ENCODE measurements around the gene STARD5. TPM values are rescaled to one million over a fixed set of nuclear protein-coding genes. Genes with fewer than 3 reads are reported as not detected.

The STARD5 gene
- total RNA-seq, 6 experiments from 2014 or later = 2.7 to 4.0 (median 3.6) TPM

- Mint-ChIP-seq H3K27me3 (ENCODE audit: insufficient read depth) (peaks cover 16% of the 10 kb centered on the region), H3K9me3 (peaks cover 10% of the 10 kb centered on the region), H3K27ac (no peak overlapping the region), H3K4me1 (ENCODE audit: low read depth) (peaks cover 6% of the 10 kb centered on the region; the same call in 1 of the 2 replicates), H3K4me3 (no peak overlapping the region), H3K36me3 (ENCODE audit: low read depth) (peaks cover 5% of the 10 kb centered on the region)
- TF ChIP-seq CTCF (IDR thresholded peaks at IDR 0.05) = no peak
- no peak for DNase-seq
Observed at GRCh38 chr15:81281456-81281735, 42.5 kb downstream of the STARD5 start.

GRCh38 chr15:81280696-81281455 is 43.1 kb downstream of the STARD5 start:
- Mint-ChIP-seq H3K9me3 (peaks cover 10% of the 10 kb centered on the region), H3K4me3 (no peak overlapping the region), H3K27ac (no peak overlapping the region), H3K27me3 (ENCODE audit: insufficient read depth) (peaks cover 16% of the 10 kb centered on the region), H3K36me3 (ENCODE audit: low read depth) (peaks cover 5% of the 10 kb centered on the region), H3K4me1 (ENCODE audit: low read depth) (peaks cover 6% of the 10 kb centered on the region; the same call in 1 of the 2 replicates)
- no peak for DNase-seq
- TF ChIP-seq CTCF (IDR thresholded peaks at IDR 0.05) = no peak

GRCh38 chr15:81279621-81280485 is 44.1 kb downstream of the STARD5 start:
- TF ChIP-seq CTCF (IDR thresholded peaks at IDR 0.05) = no peak
- peaks cover 10% of the 10 kb centered on the region for H3K9me3 Mint-ChIP-seq
- no peak overlapping the region for H3K4me3 Mint-ChIP-seq
- no peak overlapping the region for H3K27ac Mint-ChIP-seq
- H3K4me1 Mint-ChIP-seq (ENCODE audit: low read depth) = peaks cover 10% of the 10 kb centered on the region; the same call in 1 of the 2 replicates
- peaks cover 5% of the 10 kb centered on the region for H3K36me3 Mint-ChIP-seq (ENCODE audit: low read depth)
- H3K27me3 Mint-ChIP-seq (ENCODE audit: insufficient read depth) = peaks cover 15% of the 10 kb centered on the region
- DNase-seq = peak; percentile 6

GRCh38 chr15:81278306-81279029 is 45.5 kb downstream of the STARD5 start:
- Mint-ChIP-seq H3K4me3 (no peak overlapping the region), H3K4me1 (ENCODE audit: low read depth) (peaks cover 10% of the 10 kb centered on the region; the same call in 1 of the 2 replicates), H3K27ac (no peak overlapping the region), H3K36me3 (ENCODE audit: low read depth) (peaks cover 5% of the 10 kb centered on the region), H3K9me3 (peaks cover 10% of the 10 kb centered on the region), H3K27me3 (ENCODE audit: insufficient read depth) (peaks cover 18% of the 10 kb centered on the region)
- no peak for DNase-seq
- TF ChIP-seq CTCF (IDR thresholded peaks at IDR 0.05) = no peak

GRCh38 chr15:81277851-81278250 is 46.1 kb downstream of the STARD5 start:
- Mint-ChIP-seq H3K27me3 (ENCODE audit: insufficient read depth) (peaks cover 22% of the 10 kb centered on the region), H3K36me3 (ENCODE audit: low read depth) (peaks cover 5% of the 10 kb centered on the region), H3K4me1 (ENCODE audit: low read depth) (peaks cover 10% of the 10 kb centered on the region; the same call in 1 of the 2 replicates), H3K4me3 (no peak overlapping the region), H3K27ac (no peak overlapping the region), H3K9me3 (peaks cover 10% of the 10 kb centered on the region)
- no peak for TF ChIP-seq CTCF (IDR thresholded peaks at IDR 0.05)
- no peak for DNase-seq

All from HFFc6 (cell line).